HepG2 (cell line): Measurements from ENCODE around the gene SNCAIP. TPM values are rescaled to one million over a fixed set of nuclear protein-coding genes. Genes with fewer than 3 reads are reported as not detected.

Experiments
- ATAC-seq: fragments of 200-7000 bp; cut with Tn5 transposase; 3 replicates; pipeline ENCODE4 v1.9.1; 2020; ENCODE audit warnings: mild to moderate bottlenecking, moderate library complexity
- BruUV-seq: library from RNA; stranded (reverse); fragments of 400-500 nt; replicated peaks from 2 replicates; lab custom pipeline; 2021; lab: Mats Ljungman, UMichigan
- CTCF ChIA-PET: fragments of 300-600 bp; formaldehyde crosslinking; extraction: SDS; loops from one replicate; lab custom pipeline; 2021; ENCODE audit warnings: low total read pairs, inconsistent platforms, low intra/inter-chr PET ratio; lab: Yijun Ruan, JAX
- POLR2A ChIA-PET: fragments of 350-600 bp; sonication (Branson Sonifier 250); formaldehyde crosslinking; loops from one replicate; lab custom pipeline; 2020; ENCODE audit warnings: antibody characterized with exemption, inconsistent platforms; lab: Yijun Ruan, JAX
- DNase-seq: peaks from one replicate; pipeline ENCODE4 v3.0.0-alpha.2; 2015; ENCODE audit warnings: low spot score
- FAIRE-seq: peaks from 3 replicates; lab custom pipeline; 2011; peaks lifted over from hg19 to GRCh38; lab: Jason Lieb, UNC
- H2AFZ ChIP-seq: one replicate; pipeline ENCODE4 v1.6.1; 2011; ENCODE audit warnings: low read length, inconsistent platforms
- H3K27ac ChIP-seq: fragments of 300-600 bp; 3 replicates; pipeline ENCODE4 v1.8.0; 2011; ENCODE audit warnings: mixed run types, mild to moderate bottlenecking, mixed read lengths, low read length, inconsistent platforms; ENCODE audit not compliant: insufficient read depth; ENCODE audit errors: extremely low read length
- H3K27me3 ChIP-seq, 2 experiments: fragments of 200-600 bp in 1 of 2; 2 replicates in 1 of 2; 3 replicates in 1 of 2; pipeline versions ENCODE4 v1.6.0 to v1.8.0; 2011; ENCODE audit warnings: low read length in 2 of 2, mild to moderate bottlenecking in 2 of 2, moderate library complexity in 2 of 2, inconsistent platforms in 1 of 2; ENCODE audit not compliant: insufficient read depth in 2 of 2, control insufficient read depth in 1 of 2
- H3K36me3 ChIP-seq, 2 experiments: fragments of 200-600 bp in 1 of 2; replicated peaks in 1 of 2; 2 replicates in 1 of 2; 3 replicates in 1 of 2; pipeline versions ENCODE4 v1.5.1 to v1.8.0; 2011; ENCODE audit warnings: low read length in 2 of 2, inconsistent platforms in 1 of 2; ENCODE audit not compliant: insufficient read depth in 2 of 2, control insufficient read depth in 1 of 2
- H3K4me1 ChIP-seq: 2 replicates; pipeline ENCODE4 v1.5.1; 2012; ENCODE audit warnings: low read length, inconsistent platforms; ENCODE audit not compliant: insufficient read depth
- H3K4me2 ChIP-seq: 2 replicates; pipeline ENCODE4 v1.6.0; 2011; ENCODE audit warnings: low read depth, low read length, inconsistent platforms
- H3K4me3 ChIP-seq, 3 experiments: fragments of 200-600 bp in 1 of 3; sonication (generic), shearing (Covaris generic) in 1 of 3; replicated peaks in 1 of 3; 2 replicates each; pipeline ENCODE4 v1.5.1; 2011 to 2016; ENCODE audit warnings: low read length in 3 of 3, inconsistent platforms in 2 of 3, low read depth in 2 of 3, mild to moderate bottlenecking in 2 of 3, control low read depth in 1 of 3, mixed read lengths in 1 of 3; ENCODE audit not compliant: insufficient read depth in 1 of 3
- H3K79me2 ChIP-seq: one replicate; pipeline ENCODE4 v1.6.1; 2011; ENCODE audit warnings: low read length, inconsistent platforms; ENCODE audit not compliant: insufficient read depth
- H3K9ac ChIP-seq: 2 replicates; pipeline ENCODE4 v1.6.0; 2011; ENCODE audit warnings: mild to moderate bottlenecking, low read depth, low read length, inconsistent platforms; ENCODE audit not compliant: insufficient read depth
- H3K9me3 ChIP-seq: 2 replicates; pipeline ENCODE4 v1.5.1; 2012; ENCODE audit warnings: mild to moderate bottlenecking, low read length
- H4K20me1 ChIP-seq: 2 replicates; pipeline ENCODE4 v1.6.0; 2011; ENCODE audit warnings: inconsistent platforms, mild to moderate bottlenecking, low read length, moderate library complexity; ENCODE audit not compliant: insufficient read depth
- FOXJ3 ChIP-seq: sonication (generic); formaldehyde crosslinking; IDR thresholded peaks from 2 replicates; pipeline ENCODE4 v1.4.0; 2020; ENCODE audit warnings: missing genetic modification reagents, mild to moderate bottlenecking, borderline replicate concordance
- GABPA ChIP-seq, 2 experiments: IDR thresholded peaks; 2 replicates each; pipeline ENCODE4 v1.6.1; 2011 to 2016; ENCODE audit warnings: low read depth in 2 of 2, low read length in 1 of 2, missing biosample characterization in 1 of 2, missing genetic modification characterization in 1 of 2
- GFI1 ChIP-seq: sonication (generic); formaldehyde crosslinking; IDR thresholded peaks from 2 replicates; pipeline ENCODE4 v1.5.0; 2020; ENCODE audit warnings: missing genetic modification reagents, mild to moderate bottlenecking, borderline replicate concordance
- KAT8 ChIP-seq: IDR thresholded peaks from 2 replicates; pipeline ENCODE4 v1.6.1; 2016; ENCODE audit warnings: missing genetic modification reagents, missing compliant biosample characterization
- KLF6 ChIP-seq: IDR thresholded peaks from 2 replicates; pipeline ENCODE4 v1.8.0; 2016; ENCODE audit warnings: missing biosample characterization, missing genetic modification reagents
- MAFF ChIP-seq: IDR thresholded peaks from 2 replicates; pipeline ENCODE4 v1.6.1; 2011; ENCODE audit warnings: low read depth, low read length, improper control_type of control experiment
- MAFK ChIP-seq, 2 experiments: IDR thresholded peaks in 1 of 2; conservative IDR thresholded peaks in 1 of 2; 2 replicates each; pipeline ENCODE4 v1.6.1; 2011; ENCODE audit warnings: improper control_type of control experiment in 2 of 2, low read length in 2 of 2
- PHB2 ChIP-seq: fragments of 450-650 bp; IDR thresholded peaks from 2 replicates; pipeline ENCODE4 v1.6.1; 2018; ENCODE audit not compliant: partially characterized antibody
- RNF2 ChIP-seq: fragments of 450-650 bp; conservative IDR thresholded peaks from 2 replicates; pipeline ENCODE4 v1.6.1; 2016; ENCODE audit warnings: low read depth
- ZNF280B ChIP-seq: sonication (generic); formaldehyde crosslinking; IDR thresholded peaks from 2 replicates; pipeline ENCODE4 v1.5.0; 2020; ENCODE audit warnings: missing genetic modification reagents, mild to moderate bottlenecking, borderline replicate concordance
- ZNF773 ChIP-seq: sonication (generic); formaldehyde crosslinking; IDR thresholded peaks from 2 replicates; pipeline ENCODE4 v1.4.0; 2020; ENCODE audit warnings: missing genetic modification reagents, borderline replicate concordance
- WGBS: methylation state at CpG from one replicate; pipeline ENCODE4 v1.1.6; 2017; ENCODE audit warnings: low lambda C conversion rate; 5-methylcytosine and 5-hydroxymethylcytosine counted together
- in situ Hi-C: cut with HindIII; loops from 2 replicates; pipeline ENCODE4 v1.10.0; 2017; ENCODE audit warnings: low pct_unique_long_range_greater_than_20kb; ENCODE audit not compliant: extremely low pct_ligation_motif_present
- intact Hi-C: fragments of 100-400 bp; cut with micrococcal nuclease; formaldehyde crosslinking; loops from one replicate; pipeline ENCODE4 v1.10.0; 2022; ENCODE audit not compliant: unreplicated experiment
- polyA plus RNA-seq, 8 experiments: library from polyadenylated mRNA; depleted of rRNA in 3 of 8; stranded (reverse) in 7 of 8; unstranded in 1 of 8; fragments of >200 nt; fragmentation: Illumina TruSeq in 4 of 8; extraction: Trizol in 4 of 8; gene quantifications; 2 replicates each; pipeline versions ENCODE4 v1.2.1 to v1.2.3, GENCODE V29; 2011 to 2016; ENCODE audit warnings: low read depth in 4 of 8, missing spikeins in 1 of 8, mixed read lengths in 1 of 8; ENCODE audit not compliant: insufficient read depth in 1 of 8
- total RNA-seq, 5 experiments: library from RNA; depleted of rRNA; stranded (reverse); fragments of >200 nt; fragmentation: Illumina TruSeq; extraction: Trizol; gene quantifications; 2 replicates each; pipeline ENCODE4 v1.2.3, GENCODE V29; 2016; ENCODE audit warnings: low read depth in 1 of 5
- TF ChIP-seq, protein P1 (sequence below): IDR thresholded peaks from 2 replicates; pipeline ENCODE4 v1.6.1; 2016; ENCODE audit warnings: low read depth
- TF ChIP-seq, protein P2 (sequence below): sonication (generic); formaldehyde crosslinking; IDR thresholded peaks from 2 replicates; pipeline ENCODE4 v1.8.0; 2022; ENCODE audit warnings: missing genetic modification reagents, mild to moderate bottlenecking, moderate library complexity, borderline replicate concordance
- TF ChIP-seq, protein P3 (sequence below): sonication (generic); formaldehyde crosslinking; IDR thresholded peaks from 2 replicates; pipeline ENCODE4 v1.4.0; 2020; ENCODE audit warnings: mild to moderate bottlenecking, missing genetic modification reagents

The SNCAIP gene
- total and polyA plus RNA-seq, 2 of the 13 experiments (the other 11 are each of a cell fraction or from before 2014, with no cell fraction given), result not detected

GRCh38 chr5:122273696-122274095, 38.3 kb upstream of the SNCAIP start:
- ChIA-PET CTCF (no interaction called here), POLR2A (no interaction called here)
- no peak for TF ChIP-seq KLF6 (CRISPR knock-in tag)
- TF ChIP-seq, protein P1, sequence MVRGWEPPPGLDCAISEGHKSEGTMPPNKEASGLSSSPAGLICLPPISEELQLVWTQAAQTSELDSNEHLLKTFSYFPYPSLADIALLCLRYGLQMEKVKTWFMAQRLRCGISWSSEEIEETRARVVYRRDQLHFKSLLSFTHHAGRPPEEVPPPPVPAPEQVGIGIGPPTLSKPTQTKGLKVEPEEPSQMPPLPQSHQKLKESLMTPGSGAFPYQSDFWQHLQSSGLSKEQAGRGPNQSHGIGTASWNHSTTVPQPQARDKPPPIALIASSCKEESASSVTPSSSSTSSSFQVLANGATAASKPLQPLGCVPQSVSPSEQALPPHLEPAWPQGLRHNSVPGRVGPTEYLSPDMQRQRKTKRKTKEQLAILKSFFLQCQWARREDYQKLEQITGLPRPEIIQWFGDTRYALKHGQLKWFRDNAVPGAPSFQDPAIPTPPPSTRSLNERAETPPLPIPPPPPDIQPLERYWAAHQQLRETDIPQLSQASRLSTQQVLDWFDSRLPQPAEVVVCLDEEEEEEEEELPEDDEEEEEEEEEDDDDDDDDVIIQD, result no peak
- no peak for TF ChIP-seq KAT8 (CRISPR knock-in tag)
- no peak for TF ChIP-seq PHB2
- TF ChIP-seq FOXJ3, result no peak
- H3K27ac ChIP-seq, result no peak overlapping the region
- no peaks in the 10 kb centered on the region for H3K27me3 ChIP-seq
- H3K36me3 ChIP-seq, result no peaks in the 10 kb centered on the region
- H3K4me2 ChIP-seq, result no peak overlapping the region
- no peak for ATAC-seq
- H4K20me1 ChIP-seq, result no peaks in the 10 kb centered on the region
- H3K9ac ChIP-seq, result no peak overlapping the region
- no peaks in the 10 kb centered on the region for H3K4me1 ChIP-seq
- intact Hi-C loops, result no loop called here
- BruUV-seq, result no TSS peak
- FAIRE-seq, result no peak
- in situ Hi-C loops, result no loop called here
- H3K79me2 ChIP-seq, result no peaks in the 10 kb centered on the region
- no peak for DNase-seq
- 0% methylated on average over 1 of the region's 1 CpG for WGBS
- H2AFZ ChIP-seq, result no peak overlapping the region
- H3K4me3 ChIP-seq, result no peak overlapping the region
- H3K9me3 ChIP-seq, result no peaks in the 10 kb centered on the region

DNA sequence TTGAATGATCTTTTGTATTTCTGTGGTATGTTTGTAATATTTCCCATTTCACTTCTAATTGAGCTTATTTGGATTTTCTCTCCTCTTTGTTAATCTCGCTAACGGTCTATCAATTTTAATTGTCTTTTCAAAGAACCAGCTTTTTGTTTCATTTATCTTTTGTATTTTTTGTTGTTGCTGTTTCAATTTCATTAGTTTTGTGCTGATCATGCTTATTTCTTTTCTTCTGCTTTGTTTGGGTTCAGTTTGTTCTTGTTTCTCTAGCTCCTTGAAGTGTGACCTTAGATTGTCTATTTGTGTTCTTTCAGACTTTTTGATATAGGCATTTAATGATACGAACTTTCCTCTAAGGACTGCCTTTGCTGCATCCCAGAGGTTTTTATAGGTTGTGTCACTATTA, 28.4 kb upstream of the SNCAIP start:
- ATAC-seq, result no peak
- Histone ChIP-seq H3K79me2 (no peaks in the 10 kb centered on the region), H3K27ac (no peak overlapping the region), H3K4me1 (no peaks in the 10 kb centered on the region), H3K9ac (no peak overlapping the region), H2AFZ (no peak overlapping the region), H3K4me3 (no peak overlapping the region), H3K27me3 (no peaks in the 10 kb centered on the region), H3K9me3 (no peaks in the 10 kb centered on the region), H3K4me2 (no peak overlapping the region), H3K36me3 (no peaks in the 10 kb centered on the region), H4K20me1 (no peaks in the 10 kb centered on the region)
- WGBS, result 28% methylated on average over 3 of the region's 3 CpGs
- no peak for FAIRE-seq
- ChIA-PET CTCF (no interaction called here), POLR2A (no interaction called here)
- BruUV-seq, result no TSS peak
- DNase-seq, result no peak
- intact Hi-C loops, result no loop called here
- in situ Hi-C loops, result no loop called here
- no peak for TF ChIP-seq ZNF280B (CRISPR knock-in tag)
- no peak for TF ChIP-seq RNF2
- no peak for TF ChIP-seq ZNF773 (CRISPR knock-in tag)
- no peak for TF ChIP-seq GABPA (IDR thresholded peaks at IDR 0.05; ENCODE audit: low read depth, low read length)
- no peak for TF ChIP-seq GABPA (CRISPR knock-in tag; IDR thresholded peaks at IDR 0.05; ENCODE audit: low read depth)
- TF ChIP-seq MAFK (conservative IDR thresholded peaks at IDR 0.05 in 1 of 2, IDR thresholded peaks at IDR 0.05 in 1 of 2; ENCODE audit: low read length in 2 of 2), result peak in 1 of 2 experiments; percentile 61; a peak in 2 of 4 replicates
- TF ChIP-seq, protein P2, sequence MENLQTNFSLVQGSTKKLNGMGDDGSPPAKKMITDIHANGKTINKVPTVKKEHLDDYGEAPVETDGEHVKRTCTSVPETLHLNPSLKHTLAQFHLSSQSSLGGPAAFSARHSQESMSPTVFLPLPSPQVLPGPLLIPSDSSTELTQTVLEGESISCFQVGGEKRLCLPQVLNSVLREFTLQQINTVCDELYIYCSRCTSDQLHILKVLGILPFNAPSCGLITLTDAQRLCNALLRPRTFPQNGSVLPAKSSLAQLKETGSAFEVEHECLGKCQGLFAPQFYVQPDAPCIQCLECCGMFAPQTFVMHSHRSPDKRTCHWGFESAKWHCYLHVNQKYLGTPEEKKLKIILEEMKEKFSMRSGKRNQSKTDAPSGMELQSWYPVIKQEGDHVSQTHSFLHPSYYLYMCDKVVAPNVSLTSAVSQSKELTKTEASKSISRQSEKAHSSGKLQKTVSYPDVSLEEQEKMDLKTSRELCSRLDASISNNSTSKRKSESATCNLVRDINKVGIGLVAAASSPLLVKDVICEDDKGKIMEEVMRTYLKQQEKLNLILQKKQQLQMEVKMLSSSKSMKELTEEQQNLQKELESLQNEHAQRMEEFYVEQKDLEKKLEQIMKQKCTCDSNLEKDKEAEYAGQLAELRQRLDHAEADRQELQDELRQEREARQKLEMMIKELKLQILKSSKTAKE (CRISPR knock-in tag), result no peak
- TF ChIP-seq, protein P3, sequence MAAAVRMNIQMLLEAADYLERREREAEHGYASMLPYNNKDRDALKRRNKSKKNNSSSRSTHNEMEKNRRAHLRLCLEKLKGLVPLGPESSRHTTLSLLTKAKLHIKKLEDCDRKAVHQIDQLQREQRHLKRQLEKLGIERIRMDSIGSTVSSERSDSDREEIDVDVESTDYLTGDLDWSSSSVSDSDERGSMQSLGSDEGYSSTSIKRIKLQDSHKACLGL, result no peak
- no peak for TF ChIP-seq GFI1
- peak; percentile 29; the same call in 1 of the 2 replicates for TF ChIP-seq MAFF
